Measurements from ENCODE around the gene LMBR1.

Gene LMBR1

DNA sequence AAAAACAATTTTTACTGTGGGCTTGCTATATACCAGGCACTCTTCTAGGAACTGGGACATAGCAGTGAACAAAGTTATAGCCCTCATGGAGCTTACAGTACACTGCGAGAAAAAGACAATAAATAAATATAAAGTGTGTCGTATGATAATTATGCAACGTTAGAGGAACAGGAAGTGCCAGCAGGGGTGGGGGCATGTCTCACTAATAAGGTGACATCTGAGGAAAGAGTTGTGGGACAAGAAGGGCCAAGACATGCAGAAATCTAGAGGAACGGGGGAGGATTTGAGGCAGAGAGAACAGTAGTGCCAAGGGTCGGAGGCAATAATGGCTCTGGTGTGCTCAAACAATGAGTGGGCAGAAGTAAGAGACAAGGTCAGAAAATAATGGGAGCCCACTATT is 52.8 kb downstream of the LMBR1 start:
- ChIA-PET CTCF (no interaction called here), POLR2A (no interaction called here)
- TF ChIP-seq FOXM1 (IDR thresholded peaks at IDR 0.05; ENCODE audit: borderline replicate concordance) (no peak), SP1 (IDR thresholded peaks at IDR 0.05) (no peak), NFRKB (IDR thresholded peaks at IDR 0.05) (no peak), ELF4 (IDR thresholded peaks at IDR 0.05) (no peak), TARDBP (IDR thresholded peaks at IDR 0.05) (no peak), SUZ12 (IDR thresholded peaks at IDR 0.05) (no peak)
- TF ChIP-seq, protein P1, sequence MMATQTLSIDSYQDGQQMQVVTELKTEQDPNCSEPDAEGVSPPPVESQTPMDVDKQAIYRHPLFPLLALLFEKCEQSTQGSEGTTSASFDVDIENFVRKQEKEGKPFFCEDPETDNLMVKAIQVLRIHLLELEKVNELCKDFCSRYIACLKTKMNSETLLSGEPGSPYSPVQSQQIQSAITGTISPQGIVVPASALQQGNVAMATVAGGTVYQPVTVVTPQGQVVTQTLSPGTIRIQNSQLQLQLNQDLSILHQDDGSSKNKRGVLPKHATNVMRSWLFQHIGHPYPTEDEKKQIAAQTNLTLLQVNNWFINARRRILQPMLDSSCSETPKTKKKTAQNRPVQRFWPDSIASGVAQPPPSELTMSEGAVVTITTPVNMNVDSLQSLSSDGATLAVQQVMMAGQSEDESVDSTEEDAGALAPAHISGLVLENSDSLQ (IDR thresholded peaks at IDR 0.05) = no peak
- no peak for DNase-seq (ENCODE audit: extremely low spot score)

GRCh38 chr7:156836443-156836842 is 56.5 kb downstream of the LMBR1 start:
- no peak for TF ChIP-seq HDGF (IDR thresholded peaks at IDR 0.05; ENCODE audit: borderline replicate concordance)
- no peak for TF ChIP-seq FOXK2 (IDR thresholded peaks at IDR 0.05)
- no peak for TF ChIP-seq SUZ12 (IDR thresholded peaks at IDR 0.05)
- no peak for TF ChIP-seq L3MBTL2 (conservative IDR thresholded peaks at IDR 0.05)
- TF ChIP-seq FOXA1 (IDR thresholded peaks at IDR 0.05) = no peak
- TF ChIP-seq ELF4 (IDR thresholded peaks at IDR 0.05) = no peak
- CTCF ChIA-PET = no interaction called here
- DNase-seq (ENCODE audit: extremely low spot score) = no peak
- POLR2A ChIA-PET = no interaction called here

DNA sequence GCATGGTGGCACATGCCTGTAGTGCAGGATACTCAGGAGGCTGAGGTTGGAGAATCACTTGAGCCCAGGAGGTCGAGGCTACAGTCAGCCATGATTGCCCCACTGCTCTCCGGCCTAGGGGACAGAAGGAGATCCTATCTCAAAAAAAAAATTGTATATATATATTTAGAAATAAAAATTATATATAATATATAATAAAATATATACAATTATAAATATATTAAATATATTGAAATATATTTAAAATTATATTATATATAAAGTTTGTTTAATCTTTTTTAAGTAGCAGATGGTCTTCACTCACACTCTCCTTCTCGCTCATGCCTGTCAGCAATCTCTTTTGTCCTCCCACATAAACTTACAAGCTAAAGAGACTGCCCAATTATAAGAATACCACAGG is 58.5 kb downstream of the LMBR1 start:
- no peak for TF ChIP-seq FOXM1 (IDR thresholded peaks at IDR 0.05; ENCODE audit: borderline replicate concordance)
- TF ChIP-seq ELF4 (IDR thresholded peaks at IDR 0.05) = no peak
- CTCF ChIA-PET = no interaction called here
- DNase-seq (ENCODE audit: extremely low spot score) = no peak

GRCh38 chr7:156833312-156833711 is 59.7 kb downstream of the LMBR1 start:
- TF ChIP-seq SUZ12 (IDR thresholded peaks at IDR 0.05) (no peak), NFRKB (IDR thresholded peaks at IDR 0.05) (no peak), ZNF384 (IDR thresholded peaks at IDR 0.05) (no peak), HDGF (IDR thresholded peaks at IDR 0.05; ENCODE audit: borderline replicate concordance) (no peak), FOXK2 (IDR thresholded peaks at IDR 0.05) (no peak), ARNT (IDR thresholded peaks at IDR 0.05) (no peak), CTBP1 (IDR thresholded peaks at IDR 0.05; ENCODE audit: borderline replicate concordance) (no peak), ELF4 (IDR thresholded peaks at IDR 0.05) (no peak), LEF1 (IDR thresholded peaks at IDR 0.05; ENCODE audit: borderline replicate concordance) (no peak), L3MBTL2 (conservative IDR thresholded peaks at IDR 0.05) (no peak), FOXA1 (IDR thresholded peaks at IDR 0.05) (no peak), SP1 (IDR thresholded peaks at IDR 0.05) (no peak), FOXM1 (IDR thresholded peaks at IDR 0.05; ENCODE audit: borderline replicate concordance) (no peak)
- TF ChIP-seq, protein P1 (IDR thresholded peaks at IDR 0.05) = no peak
- CTCF ChIA-PET = no interaction called here
- POLR2A ChIA-PET = no interaction called here
- DNase-seq (ENCODE audit: extremely low spot score) = no peak

More for the DNA sequence above, 58.5 kb downstream of the LMBR1 start:
- POLR2A ChIA-PET = no interaction called here

GRCh38 chr7:156832195-156832877 is 60.6 kb downstream of the LMBR1 start:
- no peak for DNase-seq (ENCODE audit: extremely low spot score)
- no peak for TF ChIP-seq ZNF384 (IDR thresholded peaks at IDR 0.05)
- no peak for TF ChIP-seq HDGF (IDR thresholded peaks at IDR 0.05; ENCODE audit: borderline replicate concordance)
- TF ChIP-seq FOXA1 (IDR thresholded peaks at IDR 0.05) = no peak
- TF ChIP-seq FOXK2 (IDR thresholded peaks at IDR 0.05) = no peak
- no peak for TF ChIP-seq BHLHE40 (IDR thresholded peaks at IDR 0.05; ENCODE audit: borderline replicate concordance)
- no peak for TF ChIP-seq ARNT (IDR thresholded peaks at IDR 0.05)
- no peak for TF ChIP-seq ELF4 (IDR thresholded peaks at IDR 0.05)
- TF ChIP-seq SUZ12 (IDR thresholded peaks at IDR 0.05) = no peak
- TF ChIP-seq, protein P1 (IDR thresholded peaks at IDR 0.05) = no peak
- no peak for TF ChIP-seq CTBP1 (IDR thresholded peaks at IDR 0.05; ENCODE audit: borderline replicate concordance)
- TF ChIP-seq TARDBP (IDR thresholded peaks at IDR 0.05) = no peak
- no peak for TF ChIP-seq L3MBTL2 (conservative IDR thresholded peaks at IDR 0.05)
- no peak for TF ChIP-seq SP1 (IDR thresholded peaks at IDR 0.05)
- TF ChIP-seq NFRKB (IDR thresholded peaks at IDR 0.05) = no peak
- no peak for TF ChIP-seq FOXM1 (IDR thresholded peaks at IDR 0.05; ENCODE audit: borderline replicate concordance)
- no peak for TF ChIP-seq LEF1 (IDR thresholded peaks at IDR 0.05; ENCODE audit: borderline replicate concordance)
- ChIA-PET CTCF (interaction anchor here (1.1 kb wide), 1 partner anchor 10 kb away, joined by 3 read pairs; no protein-coding TSS in a partner anchor), POLR2A (interaction anchor here (0.6 kb wide), 1 partner anchor 247 kb away, joined by 3 read pairs; no protein-coding TSS in a partner anchor)

DNA sequence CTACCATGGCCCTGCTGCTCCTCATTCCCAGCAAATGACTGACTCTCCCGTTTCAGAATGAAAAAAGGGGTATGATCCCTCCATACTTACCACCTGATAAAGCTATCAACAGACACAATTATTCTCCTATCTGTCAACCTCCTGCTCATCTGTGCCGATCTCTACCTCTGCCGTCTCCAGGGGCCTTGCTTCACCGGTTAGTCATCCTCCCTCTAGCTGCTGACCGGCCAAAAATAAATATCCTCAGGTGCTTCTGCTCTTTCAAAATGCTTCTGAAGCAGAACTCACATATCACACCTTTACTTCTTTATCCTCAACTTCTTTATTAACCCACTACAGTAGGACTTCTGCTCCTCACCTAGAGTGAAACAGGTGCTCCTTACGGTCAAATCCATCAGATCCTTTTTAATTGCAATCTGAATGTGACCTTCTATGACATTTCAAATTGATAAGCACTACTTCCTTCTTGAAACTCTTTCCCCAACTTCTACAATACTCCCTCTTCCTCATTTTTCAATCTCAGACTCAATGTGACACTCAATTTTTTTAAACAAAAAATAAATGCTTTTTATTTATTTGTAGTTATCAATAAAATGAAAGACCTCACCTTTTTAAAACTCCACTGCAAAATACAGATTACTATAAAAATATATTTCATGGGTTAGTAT is 63.2 kb downstream of the LMBR1 start:
- ChIA-PET POLR2A (no interaction called here), CTCF (no interaction called here)
- no peak for DNase-seq (ENCODE audit: extremely low spot score)
- TF ChIP-seq ZNF384 (IDR thresholded peaks at IDR 0.05) (no peak), LEF1 (IDR thresholded peaks at IDR 0.05; ENCODE audit: borderline replicate concordance) (no peak), FOXA1 (IDR thresholded peaks at IDR 0.05) (no peak), BHLHE40 (IDR thresholded peaks at IDR 0.05; ENCODE audit: borderline replicate concordance) (no peak), L3MBTL2 (conservative IDR thresholded peaks at IDR 0.05) (no peak), SP1 (IDR thresholded peaks at IDR 0.05) (no peak), HDGF (IDR thresholded peaks at IDR 0.05; ENCODE audit: borderline replicate concordance) (no peak), CTBP1 (IDR thresholded peaks at IDR 0.05; ENCODE audit: borderline replicate concordance) (no peak), NFRKB (IDR thresholded peaks at IDR 0.05) (no peak), ELF4 (IDR thresholded peaks at IDR 0.05) (no peak), FOXM1 (IDR thresholded peaks at IDR 0.05; ENCODE audit: borderline replicate concordance) (no peak), SUZ12 (IDR thresholded peaks at IDR 0.05) (no peak), FOXK2 (IDR thresholded peaks at IDR 0.05) (no peak)
- TF ChIP-seq, protein P1 (IDR thresholded peaks at IDR 0.05) = no peak
